KMS-11 (cell line): ENCODE results near the gene CMIP.
A peak's percentile ranks its signal among the peaks of the same experiment; 100 is the strongest.

ENCODE experiments used
- H2AFZ ChIP-seq: fragments of 200-600 bp; sonication (generic); 2 replicates; pipeline ENCODE4 v1.6.1; 2016; ENCODE audit warnings: antibody characterized with exemption, mixed run types, low read depth
- H3K27ac ChIP-seq: fragments of 200-600 bp; sonication (generic); 2 replicates; pipeline ENCODE4 v1.6.1; 2016; ENCODE audit warnings: mild to moderate bottlenecking, mixed run types
- H3K27me3 ChIP-seq: fragments of 200-600 bp; sonication (generic); 2 replicates; pipeline ENCODE4 v1.6.1; 2017; ENCODE audit warnings: mild to moderate bottlenecking, low read depth, mixed run types, moderate library complexity; ENCODE audit not compliant: insufficient read depth
- H3K36me3 ChIP-seq: fragments of 200-600 bp; sonication (generic); 2 replicates; pipeline ENCODE4 v1.6.1; 2017; ENCODE audit warnings: mild to moderate bottlenecking, mixed run types; ENCODE audit not compliant: insufficient read depth
- H3K4me1 ChIP-seq: fragments of 200-600 bp; sonication (generic); 2 replicates; pipeline ENCODE4 v1.6.1; 2016; ENCODE audit warnings: mild to moderate bottlenecking, low read depth, mixed run types; ENCODE audit not compliant: poor library complexity, severe bottlenecking
- H3K4me2 ChIP-seq: fragments of 200-600 bp; sonication (generic); 2 replicates; pipeline ENCODE4 v1.7.0; 2016; ENCODE audit warnings: mild to moderate bottlenecking, mixed run types
- H3K4me3 ChIP-seq: fragments of 200-600 bp; sonication (generic); IDR thresholded peaks from 2 replicates; pipeline ENCODE4 v1.6.1; 2017; ENCODE audit warnings: low read depth, low read length, mixed read lengths; ENCODE audit not compliant: insufficient read depth
- H3K79me2 ChIP-seq: fragments of 200-600 bp; sonication (generic); 2 replicates; pipeline ENCODE4 v1.6.1; 2016; ENCODE audit warnings: low read depth, mixed run types; ENCODE audit not compliant: insufficient read depth
- H3K9ac ChIP-seq: fragments of 200-600 bp; sonication (generic); 2 replicates; pipeline ENCODE4 v1.6.1; 2016; ENCODE audit warnings: mild to moderate bottlenecking, mixed run types
- H4K20me1 ChIP-seq: fragments of 200-600 bp; sonication (generic); 2 replicates; pipeline ENCODE4 v1.6.1; 2016; ENCODE audit warnings: mild to moderate bottlenecking, mixed run types; ENCODE audit not compliant: insufficient read depth
- TF ChIP-seq, protein P1 (sequence below): fragments of 200-600 bp; sonication (generic); conservative IDR thresholded peaks from 2 replicates; pipeline ENCODE4 v1.6.1; 2017; ENCODE audit warnings: low read depth, mild to moderate bottlenecking, antibody characterized with exemption, low read length, moderate library complexity, mixed read lengths

CMIP gene

DNA sequence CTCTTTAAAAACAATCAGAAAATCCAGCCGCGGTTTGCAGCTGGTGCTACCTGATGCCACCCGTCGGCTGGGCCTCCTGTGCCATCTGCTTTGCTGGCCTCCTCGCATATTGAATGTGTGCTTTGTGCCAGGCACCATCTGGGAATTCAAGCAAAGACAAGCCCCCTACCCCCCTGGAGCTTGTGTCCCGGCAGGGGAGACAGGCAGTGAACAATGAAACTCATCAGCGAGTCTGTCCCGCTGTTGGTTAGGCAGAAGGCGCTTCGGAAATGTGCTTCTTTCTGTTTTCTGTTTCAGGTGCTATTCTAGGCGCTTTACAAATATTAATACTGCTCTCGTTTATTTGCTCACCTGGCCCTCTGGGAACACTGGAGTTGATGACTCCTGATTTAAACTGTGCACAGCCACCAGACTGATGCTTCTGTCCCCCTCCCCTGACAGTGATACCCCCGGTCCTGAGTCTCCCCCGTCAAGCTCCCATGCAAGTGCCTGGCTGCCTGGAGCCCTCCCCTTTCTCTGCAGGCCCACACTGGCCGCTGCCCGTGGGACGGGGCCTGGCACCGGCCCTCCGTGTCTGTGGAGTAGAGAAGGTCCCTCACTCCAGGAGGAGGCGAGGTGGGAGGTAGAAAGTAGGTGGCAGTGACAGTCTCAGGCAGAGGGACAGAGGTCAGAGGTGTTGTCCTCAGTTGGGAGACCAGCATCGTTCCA, 208.3 kb downstream of the CMIP start:
- H3K79me2 ChIP-seq: peaks cover 65% of the 10 kb centered on the region
- no peaks in the 10 kb centered on the region for H4K20me1 ChIP-seq
- H3K4me1 ChIP-seq: peaks cover 96% of the 10 kb centered on the region
- H3K4me3 ChIP-seq: peak overlapping the region; percentile 25
- no peak overlapping the region for H2AFZ ChIP-seq
- peak overlapping the region; percentile 92 for H3K27ac ChIP-seq
- H3K36me3 ChIP-seq: no peaks in the 10 kb centered on the region; the same call in none of the 2 replicates
- H3K27me3 ChIP-seq: no peaks in the 10 kb centered on the region
- H3K9ac ChIP-seq: peak overlapping the region; percentile 57
- TF ChIP-seq, protein P1, sequence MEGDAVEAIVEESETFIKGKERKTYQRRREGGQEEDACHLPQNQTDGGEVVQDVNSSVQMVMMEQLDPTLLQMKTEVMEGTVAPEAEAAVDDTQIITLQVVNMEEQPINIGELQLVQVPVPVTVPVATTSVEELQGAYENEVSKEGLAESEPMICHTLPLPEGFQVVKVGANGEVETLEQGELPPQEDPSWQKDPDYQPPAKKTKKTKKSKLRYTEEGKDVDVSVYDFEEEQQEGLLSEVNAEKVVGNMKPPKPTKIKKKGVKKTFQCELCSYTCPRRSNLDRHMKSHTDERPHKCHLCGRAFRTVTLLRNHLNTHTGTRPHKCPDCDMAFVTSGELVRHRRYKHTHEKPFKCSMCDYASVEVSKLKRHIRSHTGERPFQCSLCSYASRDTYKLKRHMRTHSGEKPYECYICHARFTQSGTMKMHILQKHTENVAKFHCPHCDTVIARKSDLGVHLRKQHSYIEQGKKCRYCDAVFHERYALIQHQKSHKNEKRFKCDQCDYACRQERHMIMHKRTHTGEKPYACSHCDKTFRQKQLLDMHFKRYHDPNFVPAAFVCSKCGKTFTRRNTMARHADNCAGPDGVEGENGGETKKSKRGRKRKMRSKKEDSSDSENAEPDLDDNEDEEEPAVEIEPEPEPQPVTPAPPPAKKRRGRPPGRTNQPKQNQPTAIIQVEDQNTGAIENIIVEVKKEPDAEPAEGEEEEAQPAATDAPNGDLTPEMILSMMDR: no peak
- H3K4me2 ChIP-seq: peak overlapping the region; percentile 100

DNA sequence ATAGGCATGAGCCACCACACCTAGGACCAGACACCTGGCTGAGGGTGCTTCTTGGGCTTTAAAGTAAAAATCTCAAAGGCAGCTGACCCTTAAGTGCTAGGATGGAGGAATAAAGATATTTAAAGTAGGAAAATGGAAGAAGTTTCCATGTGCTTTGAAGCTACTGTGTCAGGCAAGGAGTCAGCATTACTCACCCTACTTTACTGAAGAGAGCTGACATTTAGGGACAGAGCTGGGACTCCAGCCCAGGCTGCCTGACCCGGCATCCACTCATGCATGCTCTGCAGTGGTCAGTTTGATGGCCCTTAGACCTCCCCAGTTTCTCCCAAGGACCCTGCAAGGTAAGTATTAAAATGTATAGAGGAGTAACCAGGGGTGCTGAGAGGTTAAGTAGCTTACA, 209.7 kb downstream of the CMIP start:
- Histone ChIP-seq H3K36me3 (no peaks in the 10 kb centered on the region; the same call in 1 of the 2 replicates), H4K20me1 (no peaks in the 10 kb centered on the region), H3K27ac (peak overlapping the region; percentile 92), H3K27me3 (no peaks in the 10 kb centered on the region), H3K4me1 (peaks cover 94% of the 10 kb centered on the region), H3K4me3 (no peak overlapping the region), H2AFZ (no peak overlapping the region), H3K9ac (peak overlapping the region; percentile 6; the same call in 1 of the 2 replicates), H3K4me2 (peak overlapping the region; percentile 100), H3K79me2 (peaks cover 55% of the 10 kb centered on the region)
- TF ChIP-seq, protein P1: no peak

DNA sequence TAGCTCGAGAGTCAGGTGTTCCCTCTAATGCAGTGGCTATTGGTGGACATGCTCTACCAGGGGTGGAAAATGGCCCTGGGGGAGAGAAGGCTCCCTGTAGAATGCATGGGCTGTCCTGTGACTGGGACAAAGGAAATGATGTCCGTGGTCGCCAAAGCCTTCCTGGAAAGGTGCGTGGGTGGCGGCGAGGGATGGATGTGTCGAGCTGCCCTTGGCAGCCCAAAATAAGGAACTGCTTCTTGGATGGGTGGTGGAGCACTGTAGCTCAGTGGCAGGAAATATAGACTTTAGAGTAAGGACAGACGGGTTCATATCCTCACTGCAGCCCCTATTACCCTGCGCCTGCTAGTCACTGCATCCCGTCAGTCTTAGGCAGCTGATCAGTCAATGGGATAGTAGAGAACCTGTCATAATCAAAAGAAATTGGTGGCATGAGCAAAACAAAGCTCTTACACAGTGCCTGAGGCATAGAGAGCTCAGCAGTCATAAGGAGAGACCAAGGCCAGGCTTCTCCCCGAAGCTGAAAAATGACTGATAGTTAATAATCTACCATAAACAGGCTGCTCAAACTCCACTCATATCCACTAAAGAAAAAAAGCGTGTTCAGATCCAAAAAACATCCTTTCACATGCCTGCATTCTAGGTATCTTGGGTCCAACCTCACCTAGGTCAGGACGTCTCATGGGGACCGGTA, 211.0 kb downstream of the CMIP start:
- Histone ChIP-seq H3K79me2 (peaks cover 45% of the 10 kb centered on the region), H3K4me3 (no peak overlapping the region), H3K27me3 (no peaks in the 10 kb centered on the region), H2AFZ (no peak overlapping the region), H3K9ac (no peak overlapping the region), H3K4me1 (peaks cover 88% of the 10 kb centered on the region), H3K27ac (peak overlapping the region; percentile 92), H3K36me3 (no peaks in the 10 kb centered on the region; the same call in 1 of the 2 replicates), H4K20me1 (no peaks in the 10 kb centered on the region), H3K4me2 (peak overlapping the region; percentile 100; the same call in 1 of the 2 replicates)
- TF ChIP-seq, protein P1: no peak

DNA sequence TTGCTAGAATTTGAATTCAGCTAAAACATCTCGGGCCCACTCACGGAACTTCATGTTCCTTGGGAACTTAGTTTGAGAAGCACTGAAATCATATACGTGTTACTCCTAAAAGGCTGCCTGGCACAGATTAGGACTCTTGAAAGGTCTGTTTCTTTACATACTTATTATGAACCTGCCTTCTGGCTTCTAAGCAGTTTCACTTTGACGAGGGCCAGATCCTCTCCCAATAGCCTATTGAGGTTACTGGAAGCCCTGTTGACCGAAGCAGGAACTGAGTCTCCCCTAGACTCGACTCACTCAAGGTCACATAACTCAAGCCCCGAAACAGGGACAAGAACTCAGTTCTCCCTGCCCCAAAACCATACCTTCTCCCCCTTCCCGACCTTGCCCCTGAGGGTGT, 212.6 kb downstream of the CMIP start:
- H3K4me3 ChIP-seq: no peak overlapping the region
- peaks cover 72% of the 10 kb centered on the region for H3K4me1 ChIP-seq
- H4K20me1 ChIP-seq: no peaks in the 10 kb centered on the region
- H3K9ac ChIP-seq: peak overlapping the region; percentile 57; the same call in 1 of the 2 replicates
- TF ChIP-seq, protein P1: no peak
- no peaks in the 10 kb centered on the region; the same call in 1 of the 2 replicates for H3K36me3 ChIP-seq
- H3K27me3 ChIP-seq: no peaks in the 10 kb centered on the region
- no peak overlapping the region; the same call in 1 of the 2 replicates for H2AFZ ChIP-seq
- peak overlapping the region; percentile 61 for H3K4me2 ChIP-seq
- peak overlapping the region; percentile 88 for H3K27ac ChIP-seq
- H3K79me2 ChIP-seq: peaks cover 32% of the 10 kb centered on the region
